OCI-M2 (cell line): ENCODE data around the gene ATOH8.

Experiments
- DNase-seq: peaks from one replicate; lab custom pipeline; 2025; ENCODE audit not compliant: unreplicated experiment; lab: John Stamatoyannopoulos, UW

ATOH8 gene

GRCh38 chr2:85799215-85799956 is 45.6 kb downstream of the ATOH8 start:
- no peak for DNase-seq

GRCh38 chr2:85800586-85800985 is 46.8 kb downstream of the ATOH8 start:
- no peak for DNase-seq

- DNase-seq, result no peak
These were observed 48.1 kb downstream of the ATOH8 start for GRCh38 chr2:85801871-85802270.

- no peak for DNase-seq
These were observed 48.7 kb downstream of the ATOH8 start for GRCh38 chr2:85802354-85803103.

GRCh38 chr2:85803704-85804425 is 50.1 kb downstream of the ATOH8 start:
- DNase-seq, result no peak

GRCh38 chr2:85804583-85804982 is 50.8 kb downstream of the ATOH8 start:
- DNase-seq, result no peak

- DNase-seq, result no peak
These were observed 52.7 kb downstream of the ATOH8 start for GRCh38 chr2:85806358-85807118.

GRCh38 chr2:85807756-85808155 is 54.0 kb downstream of the ATOH8 start:
- no peak for DNase-seq

GRCh38 chr2:85810371-85811179 is 56.8 kb downstream of the ATOH8 start:
- DNase-seq, result no peak

GRCh38 chr2:85811180-85812093 is 57.6 kb downstream of the ATOH8 start:
- no peak for DNase-seq

GRCh38 chr2:85812094-85812735 is 58.4 kb downstream of the ATOH8 start:
- no peak for DNase-seq

- DNase-seq, result no peak
These were observed 59.6 kb downstream of the ATOH8 start for GRCh38 chr2:85813211-85813981.

GRCh38 chr2:85813982-85814801 is 60.4 kb downstream of the ATOH8 start:
- peak; percentile 9 for DNase-seq

- DNase-seq, result no peak
These were observed 61.2 kb downstream of the ATOH8 start for GRCh38 chr2:85814802-85815550.

- DNase-seq, result no peak
These were observed 66.2 kb downstream of the ATOH8 start for GRCh38 chr2:85819811-85820510.

- no peak for DNase-seq
These were observed 69.0 kb downstream of the ATOH8 start for GRCh38 chr2:85822766-85823165.
